NCI-H748 treated with DMSO at 0.1 percent for 48 hours (cell line): Measurements from ENCODE around the gene ADAM23.

Experiments
- DNase-seq: peaks from one replicate; lab custom pipeline; 2025; lab: John Stamatoyannopoulos, UW

ADAM23 gene

GRCh38 chr2:206642075-206643025, 199.0 kb downstream of the ADAM23 start, which contains the start of gene FAM237A:
Gene FAM237A, plus strand, starts transcription at chr2:206642487. Its CDS starts 1,750 bp downstream, at chr2:206644237.
- DNase-seq = no peak

DNA sequence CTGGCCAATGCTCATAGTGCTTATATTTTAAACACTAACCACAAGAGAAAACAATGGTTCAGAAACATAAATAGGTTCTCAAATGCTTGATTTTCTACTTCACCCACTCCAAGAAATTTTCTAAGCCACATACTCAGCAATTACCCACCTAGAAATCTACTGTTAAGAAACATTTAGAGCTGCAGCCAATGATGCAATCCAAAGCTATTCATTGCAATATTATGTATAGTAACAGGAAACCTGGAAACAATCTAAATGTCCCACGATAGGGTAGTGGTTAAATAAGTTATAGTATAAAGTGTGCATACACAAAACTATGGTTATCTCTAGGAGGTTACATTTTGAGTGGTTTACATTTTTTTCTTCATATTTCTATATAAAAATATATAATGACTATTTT, 204.7 kb downstream of the ADAM23 start:
- DNase-seq = no peak

DNA sequence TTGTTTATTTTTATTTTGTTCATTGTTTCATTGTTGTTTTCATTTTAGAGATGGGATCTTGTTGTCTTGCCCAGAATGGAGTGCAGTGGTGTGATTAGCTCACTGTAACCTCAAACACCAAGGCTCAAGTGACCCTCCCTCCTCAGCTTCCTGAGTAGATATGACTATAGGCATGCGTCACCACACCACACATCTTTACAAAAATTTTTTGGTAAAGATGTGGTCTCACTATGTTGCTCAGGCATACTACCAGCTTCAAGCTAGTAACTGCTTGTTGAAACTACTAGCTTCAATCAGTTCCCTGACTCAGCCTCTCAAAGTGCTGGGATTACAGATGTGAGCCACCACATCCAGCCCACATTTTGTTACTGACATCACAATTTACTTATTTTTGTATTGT, 213.8 kb downstream of the ADAM23 start:
- no peak for DNase-seq

GRCh38 chr2:206665251-206665650, 221.9 kb downstream of the ADAM23 start:
- no peak for DNase-seq
